Measurements from ENCODE around the gene NCAM1. TPM values are rescaled to one million over a fixed set of nuclear protein-coding genes. Genes with fewer than 3 reads are reported as not detected.

The NCAM1 gene
- total and polyA plus RNA-seq, 9 of the 15 experiments (the other 6 are each of a cell fraction or from before 2014, with no cell fraction given): 0.09 to 0.23 TPM; not detected in 7

DNA sequence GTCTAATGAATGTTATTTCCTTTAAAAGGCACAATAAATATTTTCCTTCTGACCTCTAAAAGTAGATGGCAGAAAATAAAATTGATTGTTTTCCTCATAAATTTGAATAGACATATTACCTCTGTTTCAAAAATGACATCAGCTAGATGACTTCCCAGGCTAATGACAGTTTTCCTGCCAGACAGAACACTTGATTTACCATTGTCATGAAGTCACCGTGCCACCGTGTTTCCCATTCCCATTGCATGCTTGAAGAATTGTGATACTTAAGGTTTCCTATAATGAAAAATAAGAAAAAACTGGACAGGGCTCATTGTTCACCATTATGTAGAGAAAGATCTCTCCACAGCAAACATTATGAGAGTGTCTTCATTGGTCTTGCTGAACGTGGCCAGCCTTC is 151.1 kb downstream of the NCAM1 start:
- Histone ChIP-seq H3K9ac (ENCODE audit: insufficient read depth in 1 of 2, low read depth in 2 of 2, low read length in 2 of 2) (no peak overlapping the region), H3K9me1 (ENCODE audit: control insufficient read depth, insufficient read depth, low read length) (no peaks in the 10 kb centered on the region), H3K4me3 (no peak overlapping the region), H3K79me2 (ENCODE audit: control insufficient read depth, insufficient read depth, low read length) (no peaks in the 10 kb centered on the region), H4K20me1 (replicated peaks; ENCODE audit: control insufficient read depth, insufficient read depth, low read length) (no peaks in the 10 kb centered on the region), H3K27ac (ENCODE audit: extremely low read depth, low read depth, low read length) (no peak overlapping the region), H3K27me3 (ENCODE audit: control insufficient read depth in 2 of 2, insufficient read depth in 2 of 2, low read length in 2 of 2) (no peaks in the 10 kb centered on the region), H3K36me3 (ENCODE audit: control insufficient read depth, insufficient read depth, low read length) (no peaks in the 10 kb centered on the region), H3K4me2 (ENCODE audit: insufficient read depth, low read length) (no peak overlapping the region), H3K9me3 (replicated peaks; ENCODE audit: control insufficient read depth, insufficient read depth, low read depth, low read length) (no peaks in the 10 kb centered on the region), H2AFZ (ENCODE audit: low read depth, low read length) (no peak overlapping the region), H3K4me1 (replicated peaks in 1 of 2; ENCODE audit: control insufficient read depth in 2 of 2, insufficient read depth in 2 of 2, low read length in 2 of 2) (no peaks in the 10 kb centered on the region)
- FAIRE-seq: no peak
- no peak for TF ChIP-seq NUFIP1 (IDR thresholded peaks at IDR 0.05; ENCODE audit: partially characterized antibody)
- TF ChIP-seq RNF2 (IDR thresholded peaks at IDR 0.05): no peak
- no peak for TF ChIP-seq TEAD1 (CRISPR knock-in tag; IDR thresholded peaks at IDR 0.05)
- no peak for TF ChIP-seq HNRNPUL1 (IDR thresholded peaks at IDR 0.05; ENCODE audit: low read length)
- no peak for TF ChIP-seq ELF2 (CRISPR knock-in tag; IDR thresholded peaks at IDR 0.05)
- TF ChIP-seq XRCC5 (IDR thresholded peaks at IDR 0.05; ENCODE audit: low read depth, low read length): no peak
- TF ChIP-seq DDX20 (tag; IDR thresholded peaks at IDR 0.05; ENCODE audit: low read depth): no peak
- no peak for TF ChIP-seq SP1 (CRISPR knock-in tag; IDR thresholded peaks at IDR 0.05)
- TF ChIP-seq, protein P1, sequence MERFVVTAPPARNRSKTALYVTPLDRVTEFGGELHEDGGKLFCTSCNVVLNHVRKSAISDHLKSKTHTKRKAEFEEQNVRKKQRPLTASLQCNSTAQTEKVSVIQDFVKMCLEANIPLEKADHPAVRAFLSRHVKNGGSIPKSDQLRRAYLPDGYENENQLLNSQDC (CRISPR knock-in tag; IDR thresholded peaks at IDR 0.05): no peak
- TF ChIP-seq ZNF778 (CRISPR knock-in tag; IDR thresholded peaks at IDR 0.05): no peak
- TF ChIP-seq SAFB2 (IDR thresholded peaks at IDR 0.05; ENCODE audit: borderline replicate concordance, low read depth, low read length, severe bottlenecking): no peak
- TF ChIP-seq ZFP30 (CRISPR knock-in tag; IDR thresholded peaks at IDR 0.05; ENCODE audit: borderline replicate concordance): no peak
- no peak for TF ChIP-seq KLF1 (tag; IDR thresholded peaks at IDR 0.05)
- TF ChIP-seq, protein P2, sequence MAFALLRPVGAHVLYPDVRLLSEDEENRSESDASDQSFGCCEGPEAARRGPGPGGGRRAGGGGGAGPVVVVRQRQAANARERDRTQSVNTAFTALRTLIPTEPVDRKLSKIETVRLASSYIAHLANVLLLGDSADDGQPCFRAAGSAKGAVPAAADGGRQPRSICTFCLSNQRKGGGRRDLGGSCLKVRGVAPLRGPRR (CRISPR knock-in tag; IDR thresholded peaks at IDR 0.05): no peak
- no peak for TF ChIP-seq SETDB1 (IDR thresholded peaks at IDR 0.05; ENCODE audit: low read length)
- no peak for TF ChIP-seq HDAC2 (IDR thresholded peaks at IDR 0.05)
- TF ChIP-seq PCBP2 (IDR thresholded peaks at IDR 0.05; ENCODE audit: low read depth, low read length, poor library complexity, severe bottlenecking): no peak
- TF ChIP-seq SMAD3 (CRISPR knock-in tag; conservative IDR thresholded peaks at IDR 0.05): no peak
- no peak for TF ChIP-seq COPS2 (conservative IDR thresholded peaks at IDR 0.05)
- in situ Hi-C loops (cut with MboI): no loop called here
- ATAC-seq: no peak
- intact Hi-C loops (cut with micrococcal nuclease): loop anchor here (5.0 kb wide), 1 partner anchor 315 kb away; no protein-coding TSS in a partner anchor
- DNase-seq (ENCODE audit: extremely low read depth in 1 of 4, low spot score in 3 of 4): no peak
- 5% methylated on average over 3 of the region's 3 CpGs for WGBS (ENCODE audit: insufficient coverage, low coverage, missing lambda C conversion rate)
- BruUV-seq (replicated peaks): no TSS peak
- ChIA-PET CTCF (ENCODE audit: low intra/inter-chr PET ratio) (no interaction called here), POLR2A (no interaction called here)

Data from K562 (cell line).